Uterus (tissue), 4 donors: ENCODE measurements around the gene ATF1. TPM values are rescaled to one million over a fixed set of nuclear protein-coding genes. Genes with fewer than 3 reads are reported as not detected.
"Not testable (repeated sequence)": the region's sequence is repeated elsewhere in the genome, so short reads cannot be mapped to it uniquely, and the experiment has no call there.

Source experiments
- DNase-seq, 2 donors: peaks; one replicate each; pipeline ENCODE4 v3.0.0-alpha.2; 2019 to 2020
- H3K27ac ChIP-seq, 2 donors: fragments of 200-600 bp; sonication (generic); 1 replicate in 1 of 2; 2 replicates in 1 of 2; pipeline ENCODE4 v1.5.1; 2016 to 2018
- H3K27me3 ChIP-seq, 2 donors: fragments of 200-600 bp; sonication (generic); one replicate each; pipeline ENCODE4 v1.5.1; 2018 to 2019; ENCODE audit warnings: control low read depth in 1 of 2
- H3K36me3 ChIP-seq, 2 donors: fragments of 200-600 bp; sonication (generic); one replicate each; pipeline ENCODE4 v1.5.1; 2019; ENCODE audit warnings: control low read depth in 1 of 2
- H3K4me1 ChIP-seq, 2 donors: fragments of 200-600 bp; sonication (generic); one replicate each; pipeline ENCODE4 v1.5.1; 2018 to 2019; ENCODE audit warnings: control low read depth in 1 of 2
- H3K4me3 ChIP-seq, 2 donors: fragments of 200-600 bp; sonication (generic); 1 replicate in 1 of 2; 2 replicates in 1 of 2; pipeline ENCODE4 v1.5.1; 2018 to 2019; ENCODE audit warnings: mild to moderate bottlenecking in 1 of 2
- H3K9me3 ChIP-seq, 2 donors: fragments of 200-600 bp; sonication (generic); one replicate each; pipeline ENCODE4 v1.5.1; 2019; ENCODE audit warnings: control low read depth in 1 of 2
- CTCF ChIP-seq, 4 experiments: fragments of 200-600 bp in 2 of 4; fragments of 450-650 bp in 2 of 4; sonication (generic) in 2 of 4; IDR thresholded peaks; one replicate each; pipeline ENCODE4 v1.5.1; 2016 to 2019; ENCODE audit warnings: antibody characterized with exemption in 4 of 4, mild to moderate bottlenecking in 2 of 4, moderate library complexity in 1 of 4
- POLR2A ChIP-seq, 2 donors: fragments of 450-650 bp; IDR thresholded peaks; one replicate each; pipeline ENCODE4 v1.6.1; 2016; ENCODE audit warnings: antibody characterized with exemption in 2 of 2, mild to moderate bottlenecking in 1 of 2, moderate library complexity in 1 of 2
- intact Hi-C: fragments of 100-400 bp; cut with DNase I; formaldehyde crosslinking; loops from one replicate; pipeline ENCODE4 v1.15.1; 2023; ENCODE audit warnings: low total_unique reads
- total RNA-seq, 4 donors: library from RNA; depleted of rRNA in 3 of 4; stranded (reverse); fragments of >200 nt in 3 of 4; gene quantifications; one replicate each; pipeline versions ENCODE4 v1.1.0 to v1.2.4, GENCODE V29; 2014 to 2023
- donor health status: DM: yes; HTN: yes; CAD: no.

Gene ATF1
- total RNA-seq, 4 donors from 2014 or later, result 3.8 to 54.2 (median 40.0) TPM

GRCh38 chr12:50828886-50829285, 65.0 kb downstream of the ATF1 start:
- Histone ChIP-seq H3K9me3 (no peaks in the 10 kb centered on the region), H3K4me3 (no peak overlapping the region), H3K27ac (no peak overlapping the region), H3K4me1 (no peaks in the 10 kb centered on the region), H3K27me3 (no peaks in the 10 kb centered on the region), H3K36me3 (no peaks in the 10 kb centered on the region)
- TF ChIP-seq POLR2A (IDR thresholded peaks at IDR 0.05), result no peak
- TF ChIP-seq CTCF (IDR thresholded peaks at IDR 0.05), result no peak
- intact Hi-C loops, result no loop called here
- DNase-seq, result no peak

- H3K36me3 ChIP-seq, H3K4me1 ChIP-seq, H3K27me3 ChIP-seq, H3K9me3 ChIP-seq, DNase-seq, H3K27ac ChIP-seq, H3K4me3 ChIP-seq, intact Hi-C loops: not testable (repeated sequence)
Observed at GRCh38 chr12:50833801-50834200, 69.9 kb downstream of the ATF1 start.

GRCh38 chr12:50839042-50839441, 75.1 kb downstream of the ATF1 start:
- no peak for DNase-seq
- no peak overlapping the region for H3K4me3 ChIP-seq
- TF ChIP-seq CTCF (IDR thresholded peaks at IDR 0.05) (no peak), POLR2A (IDR thresholded peaks at IDR 0.05) (no peak)
- intact Hi-C loops, result no loop called here
- no peak overlapping the region for H3K27ac ChIP-seq
- H3K4me1 ChIP-seq, result no peaks in the 10 kb centered on the region
- no peaks in the 10 kb centered on the region for H3K9me3 ChIP-seq
- H3K27me3 ChIP-seq, result no peaks in the 10 kb centered on the region
- no peaks in the 10 kb centered on the region for H3K36me3 ChIP-seq

GRCh38 chr12:50840809-50841487, 77.0 kb downstream of the ATF1 start:
- no peak for TF ChIP-seq CTCF (IDR thresholded peaks at IDR 0.05)
- H3K9me3 ChIP-seq, result no peaks in the 10 kb centered on the region
- no peaks in the 10 kb centered on the region for H3K36me3 ChIP-seq
- DNase-seq, result no peak
- intact Hi-C loops, result no loop called here
- no peak overlapping the region for H3K4me3 ChIP-seq
- H3K27ac ChIP-seq, result no peak overlapping the region
- H3K4me1 ChIP-seq, result no peaks in the 10 kb centered on the region
- no peaks in the 10 kb centered on the region for H3K27me3 ChIP-seq

GRCh38 chr12:50841716-50842531, 78.0 kb downstream of the ATF1 start:
- H3K4me3 ChIP-seq, result no peak overlapping the region
- H3K9me3 ChIP-seq, result no peaks in the 10 kb centered on the region
- intact Hi-C loops, result no loop called here
- H3K4me1 ChIP-seq, result no peaks in the 10 kb centered on the region
- no peaks in the 10 kb centered on the region for H3K27me3 ChIP-seq
- no peak for DNase-seq
- no peaks in the 10 kb centered on the region for H3K36me3 ChIP-seq
- H3K27ac ChIP-seq, result no peak overlapping the region
- no peak for TF ChIP-seq POLR2A (IDR thresholded peaks at IDR 0.05)
- TF ChIP-seq CTCF (IDR thresholded peaks at IDR 0.05), result no peak
